Rectal smooth muscle tissue (tissue), 1 donor: Measurements from ENCODE around the gene CASTOR1.

ENCODE experiments used
- H3K27ac ChIP-seq: one replicate; pipeline ENCODE4 v1.7.0; 2013; ENCODE audit warnings: low read depth, low read length, inconsistent platforms
- H3K27me3 ChIP-seq: one replicate; pipeline ENCODE4 v1.7.0; 2013; ENCODE audit warnings: low read length; ENCODE audit not compliant: control insufficient read depth, insufficient read depth
- H3K36me3 ChIP-seq: one replicate; pipeline ENCODE4 v1.7.0; 2013; ENCODE audit warnings: low read length; ENCODE audit not compliant: control insufficient read depth, insufficient read depth
- H3K4me1 ChIP-seq: one replicate; pipeline ENCODE4 v1.7.0; 2013; ENCODE audit warnings: low read length; ENCODE audit not compliant: control insufficient read depth, insufficient read depth
- H3K4me3 ChIP-seq: one replicate; pipeline ENCODE4 v1.7.0; 2013; ENCODE audit warnings: low read length
- H3K9ac ChIP-seq: one replicate; pipeline ENCODE4 v1.7.0; 2013; ENCODE audit warnings: low read length

The CASTOR1 gene

GRCh38 chr22:30260682-30261081, 28.6 kb downstream of the CASTOR1 start:
- no peaks in the 10 kb centered on the region for H3K36me3 ChIP-seq
- no peak overlapping the region for H3K27ac ChIP-seq
- H3K4me1 ChIP-seq: peaks cover 2% of the 10 kb centered on the region
- no peak overlapping the region for H3K9ac ChIP-seq
- H3K4me3 ChIP-seq: no peak overlapping the region
- H3K27me3 ChIP-seq: no peaks in the 10 kb centered on the region

GRCh38 chr22:30260276-30260675, 29.0 kb downstream of the CASTOR1 start:
- H3K36me3 ChIP-seq: no peaks in the 10 kb centered on the region
- peaks cover 2% of the 10 kb centered on the region for H3K4me1 ChIP-seq
- H3K4me3 ChIP-seq: no peak overlapping the region
- H3K27ac ChIP-seq: no peak overlapping the region
- H3K27me3 ChIP-seq: no peaks in the 10 kb centered on the region
- H3K9ac ChIP-seq: no peak overlapping the region

GRCh38 chr22:30254314-30254713, 35.0 kb downstream of the CASTOR1 start:
- H3K4me1 ChIP-seq: peaks cover 2% of the 10 kb centered on the region
- no peak overlapping the region for H3K27ac ChIP-seq
- no peak overlapping the region for H3K9ac ChIP-seq
- H3K36me3 ChIP-seq: no peaks in the 10 kb centered on the region
- no peak overlapping the region for H3K4me3 ChIP-seq
- H3K27me3 ChIP-seq: no peaks in the 10 kb centered on the region

GRCh38 chr22:30253205-30253852, 36.0 kb downstream of the CASTOR1 start:
- Histone ChIP-seq H3K9ac (no peak overlapping the region), H3K27me3 (no peaks in the 10 kb centered on the region), H3K4me3 (peak overlapping the region; percentile 0)

GRCh38 chr22:30252411-30253204, 36.7 kb downstream of the CASTOR1 start:
- H3K27ac ChIP-seq: no peak overlapping the region
- peak overlapping the region; percentile 0 for H3K4me3 ChIP-seq
- no peak overlapping the region for H3K9ac ChIP-seq
- no peaks in the 10 kb centered on the region for H3K27me3 ChIP-seq
- no peaks in the 10 kb centered on the region for H3K36me3 ChIP-seq
- peaks cover 2% of the 10 kb centered on the region for H3K4me1 ChIP-seq

More at GRCh38 chr22:30253205-30253852, 36.0 kb downstream of the CASTOR1 start:
- Histone ChIP-seq H3K27ac (no peak overlapping the region), H3K36me3 (no peaks in the 10 kb centered on the region), H3K4me1 (peaks cover 2% of the 10 kb centered on the region)

- Histone ChIP-seq H3K27ac (no peak overlapping the region), H3K4me1 (peaks cover 2% of the 10 kb centered on the region), H3K27me3 (peaks cover 4% of the 10 kb centered on the region)
These were observed 37.6 kb downstream of the CASTOR1 start for GRCh38 chr22:30251711-30252110.

GRCh38 chr22:30250661-30251267, 38.5 kb downstream of the CASTOR1 start:
- H3K36me3 ChIP-seq: no peaks in the 10 kb centered on the region
- no peaks in the 10 kb centered on the region for H3K4me1 ChIP-seq
- no peak overlapping the region for H3K9ac ChIP-seq
- H3K27ac ChIP-seq: no peak overlapping the region
- no peak overlapping the region for H3K4me3 ChIP-seq
- peaks cover 4% of the 10 kb centered on the region for H3K27me3 ChIP-seq

More at GRCh38 chr22:30251711-30252110, 37.6 kb downstream of the CASTOR1 start:
- Histone ChIP-seq H3K36me3 (no peaks in the 10 kb centered on the region), H3K4me3 (no peak overlapping the region), H3K9ac (no peak overlapping the region)

GRCh38 chr22:30250039-30250565, 39.2 kb downstream of the CASTOR1 start:
- Histone ChIP-seq H3K9ac (no peak overlapping the region), H3K4me1 (no peaks in the 10 kb centered on the region), H3K27me3 (peaks cover 6% of the 10 kb centered on the region), H3K36me3 (no peaks in the 10 kb centered on the region), H3K27ac (no peak overlapping the region), H3K4me3 (no peak overlapping the region)

GRCh38 chr22:30249049-30250038, 40.0 kb downstream of the CASTOR1 start:
- H3K4me1 ChIP-seq: no peaks in the 10 kb centered on the region
- H3K9ac ChIP-seq: no peak overlapping the region
- H3K4me3 ChIP-seq: no peak overlapping the region
- H3K36me3 ChIP-seq: no peaks in the 10 kb centered on the region
- H3K27ac ChIP-seq: no peak overlapping the region
- peaks cover 11% of the 10 kb centered on the region for H3K27me3 ChIP-seq

GRCh38 chr22:30248484-30248883, 40.8 kb downstream of the CASTOR1 start:
- Histone ChIP-seq H3K4me1 (no peaks in the 10 kb centered on the region), H3K4me3 (no peak overlapping the region), H3K27ac (no peak overlapping the region), H3K9ac (no peak overlapping the region), H3K36me3 (no peaks in the 10 kb centered on the region), H3K27me3 (peaks cover 11% of the 10 kb centered on the region)

- no peaks in the 10 kb centered on the region for H3K36me3 ChIP-seq
- no peaks in the 10 kb centered on the region for H3K4me1 ChIP-seq
- no peak overlapping the region for H3K4me3 ChIP-seq
- peaks cover 11% of the 10 kb centered on the region for H3K27me3 ChIP-seq
- no peak overlapping the region for H3K27ac ChIP-seq
- H3K9ac ChIP-seq: no peak overlapping the region
These were observed 41.3 kb downstream of the CASTOR1 start for GRCh38 chr22:30247974-30248373.
